Adrenal gland (tissue), 5 donors: ENCODE measurements around the gene RSF1.

Experiments
- POLR2A ChIP-seq, 2 donors: fragments of 450-650 bp; IDR thresholded peaks; one replicate each; pipeline ENCODE4 v1.6.1; 2017; ENCODE audit warnings: antibody characterized with exemption in 2 of 2, mild to moderate bottlenecking in 2 of 2, moderate library complexity in 1 of 2
- TF ChIP-seq, protein P1 (sequence below), 6 experiments: fragments of 450-650 bp in 4 of 6; fragments of 200-600 bp in 2 of 6; sonication (generic) in 1 of 6; IDR thresholded peaks; 1 replicate in 5 of 6; 2 replicates in 1 of 6; pipeline versions ENCODE4 v1.5.1 to v1.8.0; 2016 to 2021; ENCODE audit warnings: antibody characterized with exemption in 6 of 6, mild to moderate bottlenecking in 2 of 6, moderate library complexity in 1 of 6
- donor health status: DM: no; HTN: no; CAD: no.

DNA sequence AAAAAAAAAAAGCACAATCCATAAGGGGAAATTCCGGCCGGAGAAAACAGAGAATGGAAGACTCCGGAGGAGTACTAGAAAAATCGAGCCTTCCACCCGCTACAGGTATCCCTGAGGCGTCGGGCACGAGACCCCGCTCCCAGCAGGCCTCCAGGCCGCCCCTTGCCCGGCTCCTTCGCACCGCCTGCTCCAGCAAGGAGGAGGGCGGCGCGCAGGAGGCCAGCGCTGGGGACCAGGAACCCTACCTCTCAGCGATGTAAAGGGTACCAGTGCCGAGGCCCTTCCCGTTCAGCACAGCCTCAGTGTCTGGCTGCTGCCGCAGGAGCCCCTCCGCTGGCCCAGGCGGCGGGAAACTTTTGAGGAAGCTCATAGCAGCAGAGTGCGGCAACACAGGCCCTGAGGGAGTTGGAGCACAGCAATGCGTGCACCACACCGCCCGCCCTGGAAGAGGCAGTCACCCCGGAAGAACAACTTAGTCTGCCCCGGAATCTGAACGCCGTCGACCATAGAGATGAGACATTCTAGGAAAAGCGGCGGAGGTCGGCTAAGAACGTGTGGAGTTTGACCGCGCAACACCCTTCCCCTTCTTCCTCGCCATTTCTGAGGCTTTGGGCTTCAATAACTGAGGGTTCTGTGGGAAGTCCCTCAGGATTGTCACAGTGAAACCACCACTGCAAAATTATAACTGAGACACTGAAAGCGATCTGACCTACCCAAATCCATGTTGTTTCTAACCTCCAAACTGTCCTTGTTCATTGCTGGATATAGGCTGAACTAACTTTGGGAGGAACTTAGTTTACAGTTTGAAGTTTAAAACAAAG, 183.0 kb downstream of the RSF1 start, which contains the start of gene CLNS1A:
- TF ChIP-seq, protein P1, sequence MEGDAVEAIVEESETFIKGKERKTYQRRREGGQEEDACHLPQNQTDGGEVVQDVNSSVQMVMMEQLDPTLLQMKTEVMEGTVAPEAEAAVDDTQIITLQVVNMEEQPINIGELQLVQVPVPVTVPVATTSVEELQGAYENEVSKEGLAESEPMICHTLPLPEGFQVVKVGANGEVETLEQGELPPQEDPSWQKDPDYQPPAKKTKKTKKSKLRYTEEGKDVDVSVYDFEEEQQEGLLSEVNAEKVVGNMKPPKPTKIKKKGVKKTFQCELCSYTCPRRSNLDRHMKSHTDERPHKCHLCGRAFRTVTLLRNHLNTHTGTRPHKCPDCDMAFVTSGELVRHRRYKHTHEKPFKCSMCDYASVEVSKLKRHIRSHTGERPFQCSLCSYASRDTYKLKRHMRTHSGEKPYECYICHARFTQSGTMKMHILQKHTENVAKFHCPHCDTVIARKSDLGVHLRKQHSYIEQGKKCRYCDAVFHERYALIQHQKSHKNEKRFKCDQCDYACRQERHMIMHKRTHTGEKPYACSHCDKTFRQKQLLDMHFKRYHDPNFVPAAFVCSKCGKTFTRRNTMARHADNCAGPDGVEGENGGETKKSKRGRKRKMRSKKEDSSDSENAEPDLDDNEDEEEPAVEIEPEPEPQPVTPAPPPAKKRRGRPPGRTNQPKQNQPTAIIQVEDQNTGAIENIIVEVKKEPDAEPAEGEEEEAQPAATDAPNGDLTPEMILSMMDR (IDR thresholded peaks at IDR 0.05): peak in 1 of 6 experiments; percentile 12
- TF ChIP-seq POLR2A (IDR thresholded peaks at IDR 0.05): peak; percentile 53 to 81
